HG03039 (cell line): ENCODE results near the gene USP46.

Experiments
- ATAC-seq: cut with Tn5 transposase; IDR thresholded peaks from one replicate; pipeline ENCODE4 v1.9.1; 2021; ENCODE audit warnings: mild to moderate bottlenecking, moderate library complexity; ENCODE audit not compliant: unreplicated experiment

Gene USP46

GRCh38 chr4:52576961-52577623 is 82.0 kb downstream of the USP46 start:
- no peak for ATAC-seq

GRCh38 chr4:52576326-52576725 is 82.8 kb downstream of the USP46 start:
- no peak for ATAC-seq

- no peak for ATAC-seq
These were observed 83.7 kb downstream of the USP46 start for GRCh38 chr4:52575406-52575805.

- no peak for ATAC-seq
These were observed 85.1 kb downstream of the USP46 start for GRCh38 chr4:52574036-52574435.

GRCh38 chr4:52573551-52573950 is 85.5 kb downstream of the USP46 start:
- no peak for ATAC-seq

- no peak for ATAC-seq
These were observed 86.1 kb downstream of the USP46 start for GRCh38 chr4:52572936-52573485.

GRCh38 chr4:52568351-52568750 is 90.8 kb downstream of the USP46 start:
- ATAC-seq = no peak

- no peak for ATAC-seq
These were observed 92.7 kb downstream of the USP46 start for GRCh38 chr4:52566136-52567031.

- ATAC-seq = no peak
These were observed 98.2 kb downstream of the USP46 start for GRCh38 chr4:52560844-52561280.

GRCh38 chr4:52555356-52555716 is 103.8 kb downstream of the USP46 start:
- no peak for ATAC-seq

- ATAC-seq = no peak
These were observed 104.3 kb downstream of the USP46 start for GRCh38 chr4:52554612-52555355.

GRCh38 chr4:52552778-52553177 is 106.3 kb downstream of the USP46 start:
- ATAC-seq = no peak

- ATAC-seq = no peak
These were observed 107.6 kb downstream of the USP46 start for GRCh38 chr4:52551487-52551886.

- no peak for ATAC-seq
These were observed 108.9 kb downstream of the USP46 start for GRCh38 chr4:52550186-52550585.

- no peak for ATAC-seq
These were observed 110.1 kb downstream of the USP46 start for GRCh38 chr4:52548818-52549570.

GRCh38 chr4:52546449-52546848 is 112.7 kb downstream of the USP46 start:
- ATAC-seq = no peak

GRCh38 chr4:52545099-52546069 is 113.7 kb downstream of the USP46 start:
- peak; percentile 73 for ATAC-seq
